C4-2B (cell line): Measurements from ENCODE around the gene SCGB1A1.

Experiments used
- H3K27ac ChIP-seq: fragments of 450-650 bp; 2 replicates; pipeline ENCODE4 v1.5.1; 2017
- CTCF ChIP-seq: fragments of 450-650 bp; conservative IDR thresholded peaks from 2 replicates; pipeline ENCODE4 v1.5.1; 2017; ENCODE audit warnings: mild to moderate bottlenecking
- ZFX ChIP-seq: fragments of 450-650 bp; IDR thresholded peaks from 2 replicates; pipeline ENCODE4 v1.6.1; 2017

SCGB1A1 gene

GRCh38 chr11:62413060-62413696, 5.7 kb upstream of the SCGB1A1 start:
- TF ChIP-seq ZFX (no peak), CTCF (no peak)
- no peak overlapping the region for H3K27ac ChIP-seq

GRCh38 chr11:62416596-62416995, 2.2 kb upstream of the SCGB1A1 start:
- no peak overlapping the region for H3K27ac ChIP-seq
- TF ChIP-seq CTCF (no peak), ZFX (no peak)

GRCh38 chr11:62418136-62418535, 697 bp upstream of the SCGB1A1 start:
- H3K27ac ChIP-seq: no peak overlapping the region

GRCh38 chr11:62419314-62419929, 589 bp downstream of the SCGB1A1 start:
- no peak for TF ChIP-seq CTCF
- no peak for TF ChIP-seq ZFX
- H3K27ac ChIP-seq: no peak overlapping the region

More at GRCh38 chr11:62418136-62418535, 697 bp upstream of the SCGB1A1 start:
- TF ChIP-seq ZFX (no peak), CTCF (no peak)

GRCh38 chr11:62419943-62420342, 1.1 kb downstream of the SCGB1A1 start:
- TF ChIP-seq CTCF (no peak), ZFX (no peak)
- no peak overlapping the region for H3K27ac ChIP-seq

- TF ChIP-seq ZFX (no peak), CTCF (no peak)
- H3K27ac ChIP-seq: no peak overlapping the region
These were observed 2.0 kb downstream of the SCGB1A1 start for GRCh38 chr11:62420882-62421281.

- no peak overlapping the region for H3K27ac ChIP-seq
- TF ChIP-seq ZFX (no peak), CTCF (no peak)
These were observed 3.2 kb downstream of the SCGB1A1 start for GRCh38 chr11:62421996-62422395.
